ENCODE data around the gene LMF2.

The LMF2 gene

DNA sequence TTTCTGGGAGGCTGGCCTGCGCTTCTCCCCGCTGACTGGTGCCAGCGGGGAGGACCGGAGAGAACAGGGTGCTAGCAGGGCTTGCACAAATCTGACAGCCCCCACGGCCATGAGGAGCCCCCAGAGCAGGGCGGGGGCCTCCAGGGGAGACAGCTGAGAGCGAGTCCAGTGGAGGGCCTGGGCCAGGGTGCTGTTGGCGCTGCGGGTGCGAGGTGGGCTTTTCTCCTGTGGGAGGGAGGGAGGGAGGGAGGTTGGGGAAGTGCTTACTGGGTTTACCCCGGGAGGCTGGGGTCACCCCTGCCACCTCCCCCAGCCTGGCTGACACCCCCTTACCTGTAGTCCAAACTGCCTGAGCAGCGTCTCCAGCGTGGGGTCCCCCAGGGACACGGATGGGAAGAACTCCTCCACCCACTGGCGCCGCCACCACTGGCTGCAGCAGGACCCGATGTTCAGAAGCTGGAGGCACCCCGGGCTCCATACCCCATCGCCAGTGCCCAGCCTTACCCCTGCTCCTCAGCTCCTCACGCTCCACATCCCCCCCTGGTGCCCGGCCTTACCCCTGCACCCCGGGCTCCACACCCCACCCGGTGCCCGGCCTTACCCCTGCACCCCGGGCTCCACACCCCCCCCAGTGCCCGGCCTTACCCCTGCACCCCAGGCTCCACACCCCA, 3.9 kb downstream of the LMF2 start:
- no peak for DNase-seq (ENCODE audit: low read depth)

- no peak for DNase-seq (ENCODE audit: low read depth)
These were observed 4.7 kb downstream of the LMF2 start for GRCh38 chr22:50502628-50503474.

DNA sequence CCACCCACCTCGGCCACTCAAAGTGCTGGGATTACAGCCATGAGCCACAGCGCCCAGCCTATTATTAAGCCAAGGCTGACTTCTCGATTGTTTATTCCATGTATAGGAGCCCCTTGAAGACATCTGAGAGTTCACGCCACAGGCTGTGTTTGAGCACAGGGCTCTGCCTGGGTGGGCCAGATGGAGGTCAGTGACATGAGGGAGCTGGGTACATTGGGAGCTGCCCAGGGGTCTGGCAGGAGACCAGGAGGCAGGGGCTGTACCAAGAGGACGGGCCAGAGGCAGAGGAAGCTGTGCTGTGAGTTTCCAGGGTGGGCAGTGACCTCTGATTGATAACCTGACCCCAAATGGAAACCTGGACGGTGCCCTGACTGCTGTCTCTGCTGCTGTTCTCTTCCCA, 5.4 kb downstream of the LMF2 start:
- no peak for DNase-seq (ENCODE audit: low read depth)

DNA sequence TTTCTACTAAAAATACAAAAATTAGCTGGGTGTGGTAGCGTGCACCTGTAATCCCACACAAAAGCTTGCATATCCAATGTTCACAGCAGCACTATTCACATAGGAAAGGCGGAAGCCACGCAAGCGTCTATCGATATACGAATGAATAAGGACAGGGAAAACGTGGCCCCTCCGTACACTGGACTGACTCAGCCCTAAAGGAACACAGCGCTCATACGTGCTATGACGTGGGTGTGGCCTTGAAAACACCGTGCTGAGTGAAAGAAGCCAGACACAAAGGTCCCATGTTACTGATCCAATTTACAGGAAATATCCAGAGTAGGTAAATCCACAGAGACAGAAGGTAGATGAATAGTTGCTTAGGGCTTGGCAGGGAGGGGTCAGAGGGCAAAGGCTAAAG, 7.0 kb downstream of the LMF2 start:
- DNase-seq (ENCODE audit: low read depth) = no peak

DNA sequence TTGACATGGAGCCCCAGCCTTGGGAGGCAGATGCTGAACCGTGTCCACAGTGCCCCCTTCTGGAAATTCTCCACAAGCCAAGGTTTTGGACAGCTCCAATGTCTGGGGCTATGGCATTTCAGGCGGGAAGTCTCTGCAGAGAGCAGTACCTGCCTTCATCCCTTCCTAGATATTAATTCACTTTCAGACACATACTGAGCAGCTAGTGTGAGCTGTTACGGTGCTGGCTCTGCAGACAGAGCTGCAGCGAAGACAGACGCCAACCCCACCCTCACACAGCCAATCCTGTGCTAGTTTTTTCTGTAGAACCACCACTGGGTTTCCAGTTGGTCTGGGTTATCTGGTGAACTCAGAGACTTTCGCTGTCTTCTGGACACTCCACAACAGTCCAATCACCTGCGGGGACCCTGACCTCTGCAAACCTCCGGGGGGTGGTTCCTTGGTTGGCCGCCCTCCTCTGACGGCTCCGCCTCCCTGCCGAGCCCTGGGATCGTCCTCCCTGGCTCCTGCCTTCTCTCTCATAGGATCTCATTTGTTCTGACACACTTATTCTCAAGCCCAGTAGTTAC, 9.1 kb downstream of the LMF2 start:
- no peak for DNase-seq (ENCODE audit: low read depth)

DNA sequence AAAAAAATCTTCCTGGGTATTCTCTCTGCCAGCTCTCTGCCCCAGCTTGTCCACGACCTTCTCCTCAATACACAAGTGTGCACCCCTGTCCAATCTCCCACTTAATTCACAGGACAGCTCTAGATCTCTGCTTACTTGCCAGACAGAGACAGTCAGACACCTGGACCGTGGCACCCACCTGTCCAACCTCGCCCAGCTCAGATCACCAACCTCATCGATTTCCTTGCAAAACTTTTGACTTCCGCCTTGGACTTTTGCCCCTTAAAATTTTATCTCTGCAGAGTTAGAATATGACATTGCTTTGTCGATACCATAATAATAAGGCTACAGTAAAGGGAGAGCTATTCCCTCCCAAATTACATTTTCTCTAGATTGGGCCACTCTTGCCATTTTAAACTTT, 10.4 kb downstream of the LMF2 start:
- DNase-seq (ENCODE audit: low read depth) = no peak

- no peak for DNase-seq (ENCODE audit: low read depth)
These were observed 16.8 kb downstream of the LMF2 start for GRCh38 chr22:50490531-50491308.

DNA sequence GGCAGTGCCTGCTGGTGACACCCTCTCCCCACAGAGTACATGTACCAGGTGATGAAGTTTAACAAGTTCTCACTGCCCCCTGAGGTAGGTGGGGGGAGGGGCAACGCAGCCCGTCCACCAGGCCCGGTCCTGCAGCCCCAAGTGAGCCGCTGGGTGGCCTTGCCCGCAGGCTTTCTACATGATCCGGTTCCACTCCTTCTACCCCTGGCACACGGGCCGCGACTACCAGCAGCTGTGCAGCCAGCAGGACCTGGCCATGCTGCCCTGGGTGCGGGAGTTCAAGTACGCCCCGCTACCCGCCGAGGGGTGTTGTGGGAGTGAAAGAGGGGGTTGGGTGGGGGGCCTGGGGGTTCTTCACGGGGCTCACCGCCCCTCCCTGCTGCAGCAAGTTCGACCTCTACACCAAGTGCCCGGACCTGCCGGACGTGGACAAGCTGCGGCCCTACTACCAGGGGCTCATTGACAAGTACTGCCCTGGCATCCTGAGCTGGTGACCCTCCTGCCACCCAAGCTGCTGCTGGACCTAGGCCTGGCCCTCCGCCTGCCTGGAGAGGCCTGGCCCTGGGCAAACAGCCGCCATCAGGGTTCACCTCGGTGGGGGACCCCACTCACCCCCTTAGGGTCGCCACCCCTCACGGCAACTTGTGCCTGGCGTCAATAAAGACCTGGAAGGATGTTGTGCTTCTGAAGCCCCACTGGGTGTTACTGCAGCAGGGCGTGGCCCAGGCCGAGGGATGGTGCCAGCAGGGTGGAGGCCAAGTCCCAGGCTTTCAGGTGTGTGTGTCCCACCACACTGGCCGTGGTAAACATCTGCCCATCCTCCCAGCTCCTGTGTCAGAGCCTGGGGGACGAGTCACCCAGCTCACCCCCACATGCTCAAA, 17.9 kb downstream of the LMF2 start:
- no peak for DNase-seq (ENCODE audit: low read depth)

DNA sequence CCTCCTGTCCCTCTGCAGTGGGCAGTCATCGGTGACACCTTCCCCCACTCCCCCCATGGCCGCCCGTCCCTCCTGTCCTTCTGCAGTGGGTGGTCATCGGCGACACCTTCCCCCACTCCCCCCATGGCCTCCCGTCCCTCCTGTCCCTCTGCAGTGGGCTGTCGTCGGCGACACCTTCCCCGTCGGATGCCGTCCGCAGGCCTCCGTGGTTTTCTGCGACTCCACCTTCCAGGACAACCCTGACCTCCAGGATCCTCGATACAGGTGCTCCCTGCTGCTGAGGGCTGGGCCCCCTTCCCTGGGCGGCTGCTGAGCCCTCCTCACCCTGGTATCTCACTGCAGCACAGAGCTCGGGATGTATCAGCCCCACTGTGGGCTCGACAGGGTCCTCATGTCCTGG, 18.6 kb downstream of the LMF2 start:
- DNase-seq (ENCODE audit: low read depth) = no peak

- no peak for DNase-seq (ENCODE audit: low read depth)
These were observed 19.4 kb downstream of the LMF2 start for GRCh38 chr22:50488006-50488677.

- no peak for DNase-seq (ENCODE audit: low read depth)
These were observed 20.1 kb downstream of the LMF2 start for GRCh38 chr22:50487290-50488005.

DNA sequence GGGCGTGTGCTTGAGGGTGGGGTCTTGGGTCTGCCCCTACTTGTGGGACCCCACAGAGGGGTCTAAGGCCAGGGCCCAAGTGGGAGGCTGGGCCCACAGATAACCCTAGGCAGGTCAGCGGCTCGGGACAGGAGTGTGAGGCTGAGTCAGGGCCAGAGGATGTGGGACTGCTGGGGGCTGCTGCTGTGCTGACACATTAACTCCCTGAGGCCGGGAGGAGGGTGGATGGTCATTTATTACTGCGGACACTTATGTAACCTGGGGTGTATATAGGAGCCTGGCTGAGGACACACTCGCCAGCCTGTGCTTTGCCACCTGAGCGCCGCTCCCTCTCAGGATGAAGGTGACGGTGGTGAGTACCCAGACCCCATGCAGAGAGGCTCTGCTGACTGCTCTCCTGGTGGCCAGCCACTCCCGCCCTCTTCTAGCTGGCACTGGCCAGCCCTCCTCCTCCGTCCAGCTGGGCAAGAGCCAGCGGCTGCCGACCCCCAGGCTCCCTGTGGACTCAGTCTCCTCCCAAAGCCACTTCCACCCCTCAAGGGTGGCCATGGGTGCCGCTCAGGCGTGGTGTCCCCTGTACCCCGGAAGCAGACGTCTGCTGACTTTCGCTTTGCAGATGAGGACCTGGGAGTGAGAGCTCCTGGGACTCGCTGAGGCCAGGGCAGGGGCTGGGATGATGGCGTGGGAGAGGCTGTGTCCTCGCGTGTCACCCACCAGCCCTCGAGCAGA, 20.8 kb downstream of the LMF2 start, which contains the start of gene MIOX:
Gene MIOX, plus strand, starts transcription at position 299 of the 729 bp plus-strand sequence. Its CDS starts 39 bp downstream, at position 338.
- DNase-seq (ENCODE audit: low read depth) = no peak

GRCh38 chr22:50485221-50486131, 22.0 kb downstream of the LMF2 start:
- no peak for DNase-seq (ENCODE audit: low read depth)

DNA sequence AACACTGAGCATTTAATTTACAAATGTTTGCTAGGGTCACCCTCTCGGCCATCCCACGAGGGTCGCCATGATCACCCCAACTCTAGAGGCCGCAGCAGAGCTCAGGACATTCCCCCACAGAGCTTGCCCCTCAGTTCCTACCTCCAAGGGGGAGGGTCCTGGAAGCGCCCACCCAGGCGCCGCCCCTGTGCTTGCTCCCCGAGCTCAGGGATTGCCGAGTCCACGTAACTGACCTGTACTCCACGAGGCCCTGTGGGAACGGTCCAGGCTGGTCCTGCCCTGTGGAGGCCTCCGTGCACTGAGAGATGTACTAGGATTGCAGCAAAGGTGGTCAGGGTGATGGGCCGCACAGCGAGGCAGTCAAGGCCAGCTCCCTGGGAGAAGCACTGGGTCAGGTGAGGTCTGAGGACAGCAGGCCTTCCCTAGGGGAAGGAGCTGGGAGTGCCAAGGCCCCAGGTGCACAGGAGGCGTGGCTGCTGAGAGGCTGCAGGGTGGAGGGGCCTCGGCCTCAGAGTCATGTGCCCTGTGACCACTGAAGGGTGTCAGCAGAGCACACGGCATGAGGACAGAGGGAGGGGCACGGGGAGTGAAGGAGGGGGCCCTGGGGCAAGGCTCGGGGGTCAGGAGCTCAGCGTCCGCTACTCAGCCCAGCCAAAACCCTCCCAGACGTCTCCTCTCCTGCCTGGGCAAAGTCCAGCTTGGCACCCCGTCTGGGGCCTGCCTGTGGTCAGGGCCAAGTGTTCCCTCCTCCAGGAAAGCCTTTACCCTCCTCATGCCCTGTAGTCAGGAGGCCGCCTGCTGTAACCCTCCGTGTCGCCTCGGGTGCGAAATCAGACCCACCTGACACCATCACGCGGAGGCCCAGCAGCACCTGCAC, 23.3 kb downstream of the LMF2 start:
- no peak for DNase-seq (ENCODE audit: low read depth)

DNA sequence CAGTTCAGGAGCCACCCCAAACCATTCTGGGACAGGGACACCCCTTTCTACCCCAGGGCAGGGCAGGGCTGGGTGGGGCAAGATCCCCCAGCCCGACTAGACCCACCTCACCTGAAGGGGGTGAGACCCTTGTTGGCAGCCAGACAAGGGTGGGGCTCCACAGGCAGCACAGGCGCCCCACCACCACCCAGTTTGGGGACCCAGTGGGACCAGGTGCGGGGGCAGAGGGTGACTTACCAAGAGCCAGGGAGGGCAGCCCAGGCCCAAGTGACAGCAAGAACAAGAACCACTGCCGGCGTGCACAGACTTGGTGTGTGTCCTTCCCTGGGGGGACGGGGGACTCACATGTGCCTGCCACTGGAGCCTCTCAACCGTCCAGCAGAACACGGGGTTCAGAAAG, 23.9 kb downstream of the LMF2 start:
- DNase-seq (ENCODE audit: low read depth) = no peak

- DNase-seq (ENCODE audit: low read depth) = no peak
These were observed 24.4 kb downstream of the LMF2 start for GRCh38 chr22:50483106-50483505.
